Natural killer cell (primary cell): Measurements from ENCODE around the gene KCNAB3. TPM values are rescaled to one million over a fixed set of nuclear protein-coding genes. Genes with fewer than 3 reads are reported as not detected.

Experiments
- ATAC-seq, 3 donors: fragments of 150-1000 bp in 2 of 3; fragments of 200-7000 bp in 1 of 3; cut with Tn5 transposase; 1 replicate in 1 of 3; 2 replicates in 2 of 3; pipeline ENCODE4 v1.10.0; 2021; ENCODE audit warnings: mild to moderate bottlenecking in 2 of 3, moderate library complexity in 2 of 3
- DNase-seq, 2 donors: peaks; one replicate each; pipeline versions ENCODE4 v3.0.0 to v3.0.0-alpha.2; 2013 to 2021; ENCODE audit warnings: mixed read lengths in 1 of 2
- H3K27ac ChIP-seq: one replicate; pipeline ENCODE4 v1.5.1; 2013; ENCODE audit warnings: mild to moderate bottlenecking, low read length
- H3K27me3 ChIP-seq: one replicate; pipeline ENCODE4 v1.6.1; 2013; ENCODE audit warnings: low read length; ENCODE audit not compliant: control insufficient read depth, insufficient read depth
- H3K36me3 ChIP-seq: one replicate; pipeline ENCODE4 v1.6.1; 2013; ENCODE audit warnings: low read length; ENCODE audit not compliant: control insufficient read depth, insufficient read depth
- H3K4me1 ChIP-seq: one replicate; pipeline ENCODE4 v1.6.1; 2013; ENCODE audit warnings: low read length; ENCODE audit not compliant: control insufficient read depth, insufficient read depth
- H3K4me3 ChIP-seq: one replicate; pipeline ENCODE4 v1.5.1; 2013; ENCODE audit warnings: low read length
- H3K9me3 ChIP-seq: one replicate; pipeline ENCODE4 v1.6.1; 2013; ENCODE audit warnings: low read length; ENCODE audit not compliant: control insufficient read depth, insufficient read depth
- H3K27ac Mint-ChIP-seq, 2 donors: one replicate each; pipeline ENCODE4 v1.8.0; 2022; ENCODE audit warnings: mild to moderate bottlenecking in 2 of 2, mixed read lengths in 2 of 2, moderate library complexity in 1 of 2
- H3K27me3 Mint-ChIP-seq, 2 donors: one replicate each; pipeline ENCODE4 v1.8.0; 2022; ENCODE audit warnings: low read depth in 2 of 2, mixed read lengths in 2 of 2
- H3K36me3 Mint-ChIP-seq: one replicate; pipeline ENCODE4 v1.8.0; 2022; ENCODE audit warnings: mixed read lengths
- H3K4me1 Mint-ChIP-seq, 2 donors: one replicate each; pipeline ENCODE4 v1.8.0; 2022; ENCODE audit warnings: mixed read lengths in 2 of 2
- H3K4me3 Mint-ChIP-seq: one replicate; pipeline ENCODE4 v1.8.0; 2022; ENCODE audit warnings: mild to moderate bottlenecking, moderate library complexity, mixed read lengths
- H3K9me3 Mint-ChIP-seq, 2 donors: one replicate each; pipeline ENCODE4 v1.8.0; 2022; ENCODE audit warnings: mixed read lengths in 2 of 2
- CTCF ChIP-seq: fragments of 200-600 bp; IDR thresholded peaks from one replicate; pipeline ENCODE4 v1.8.0; 2022; ENCODE audit warnings: antibody characterized with exemption
- WGBS: methylation state at CpG from one replicate; pipeline ENCODE4 v1.1.7; 2013; ENCODE audit warnings: missing lambda C conversion rate; ENCODE audit not compliant: insufficient coverage; 5-methylcytosine and 5-hydroxymethylcytosine counted together
- intact Hi-C: fragments of 100-400 bp; cut with micrococcal nuclease; formaldehyde crosslinking; loops from one replicate; pipeline ENCODE4 v1.14.2; 2022
- total RNA-seq, 4 donors: library from RNA; stranded (reverse); fragments of 120-200 nt in 1 of 4; gene quantifications; one replicate each; pipeline versions ENCODE4 v1.2.3 to v1.2.4, GENCODE V29; 2013 to 2022

Gene KCNAB3
- total RNA-seq, 3 donors from 2014 or later (not counting 1 experiment from before 2014, with no cell fraction given): 7.9 to 11.7 (median 9.3) TPM

GRCh38 chr17:7912927-7913524, 16.6 kb downstream of the KCNAB3 start:
- ATAC-seq: peak; percentile 44 to 67 (median 46)
- Mint-ChIP-seq H3K4me1 (peaks cover 26 to 30% of the 10 kb centered on the region in 2 donors), H3K27ac (peak overlapping the region; percentile 57 to 71), H3K9me3 (no peaks in the 10 kb centered on the region), H3K36me3 (peaks cover 6% of the 10 kb centered on the region), H3K4me3 (peak overlapping the region; percentile 66), H3K27me3 (no peaks in the 10 kb centered on the region)
- 32% methylated on average over 3 of the region's 3 CpGs for WGBS
- no peak overlapping the region for H3K4me3 ChIP-seq
- intact Hi-C loops: loop anchor here (1.0 to 5.0 kb wide), 4 partner anchors 51 to 144 kb away; no protein-coding TSS in a partner anchor
- H3K27ac ChIP-seq: no peak overlapping the region
- no peaks in the 10 kb centered on the region for H3K27me3 ChIP-seq
- peak; percentile 71 for TF ChIP-seq CTCF
- H3K9me3 ChIP-seq: no peaks in the 10 kb centered on the region
- peak in 1 of 2 donors; percentile 88 for DNase-seq
- H3K36me3 ChIP-seq: peaks cover 34% of the 10 kb centered on the region
- H3K4me1 ChIP-seq: peaks cover 23% of the 10 kb centered on the region

- Mint-ChIP-seq H3K27ac (peak overlapping the region in 1 of 2 donors; percentile 21), H3K36me3 (peaks cover 8% of the 10 kb centered on the region), H3K27me3 (no peaks in the 10 kb centered on the region), H3K9me3 (no peaks in the 10 kb centered on the region), H3K4me1 (peaks cover 19 to 21% of the 10 kb centered on the region in 2 donors), H3K4me3 (no peak overlapping the region)
- Histone ChIP-seq H3K4me3 (no peak overlapping the region), H3K27ac (no peak overlapping the region), H3K27me3 (no peaks in the 10 kb centered on the region), H3K9me3 (no peaks in the 10 kb centered on the region), H3K4me1 (peaks cover 14% of the 10 kb centered on the region), H3K36me3 (peaks cover 53% of the 10 kb centered on the region)
- TF ChIP-seq CTCF: no peak
- WGBS: 88% methylated on average over 8 of the region's 9 CpGs
- intact Hi-C loops: loop anchor here (5.0 kb wide), 1 partner anchor 49 kb away; no protein-coding TSS in a partner anchor
- no peak for DNase-seq
- ATAC-seq: no peak
Measured at GRCh38 chr17:7911116-7911515, 18.5 kb downstream of the KCNAB3 start.

DNA sequence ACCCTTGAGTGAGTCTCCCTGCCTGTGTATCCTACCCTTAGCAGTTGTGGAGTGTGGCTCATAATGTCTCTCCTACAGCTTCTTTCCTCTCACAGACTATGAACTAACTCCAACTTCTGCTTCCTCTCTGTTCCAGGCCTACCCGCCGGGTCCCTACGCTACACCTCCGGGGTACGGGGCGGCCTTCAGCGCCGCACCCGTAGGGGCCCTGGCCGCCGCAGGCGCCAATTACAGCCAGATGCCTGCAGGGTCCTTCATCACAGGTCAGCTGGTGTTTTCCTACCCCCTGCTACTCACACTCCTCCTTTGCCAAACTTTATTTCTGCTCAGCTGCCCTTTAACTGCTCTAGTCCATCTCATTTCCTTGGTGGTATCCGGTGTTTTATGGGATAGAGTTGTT, 18.9 kb downstream of the KCNAB3 start:
- WGBS: 94% methylated on average over 12 of the region's 13 CpGs
- peak overlapping the region in 1 of 2 donors; percentile 21 for H3K27ac Mint-ChIP-seq

More for the DNA sequence above, 18.9 kb downstream of the KCNAB3 start:
- DNase-seq: no peak
- Mint-ChIP-seq H3K9me3 (no peaks in the 10 kb centered on the region), H3K4me1 (peaks cover 19 to 20% of the 10 kb centered on the region in 2 donors), H3K27me3 (no peaks in the 10 kb centered on the region), H3K4me3 (no peak overlapping the region), H3K36me3 (peaks cover 8% of the 10 kb centered on the region)
- H3K4me1 ChIP-seq: peaks cover 12% of the 10 kb centered on the region
- intact Hi-C loops: loop anchor here (5.0 kb wide), 1 partner anchor 48 kb away; no protein-coding TSS in a partner anchor
- H3K36me3 ChIP-seq: peaks cover 57% of the 10 kb centered on the region
- H3K9me3 ChIP-seq: no peaks in the 10 kb centered on the region
- no peak for ATAC-seq
- TF ChIP-seq CTCF: no peak
- H3K27ac ChIP-seq: no peak overlapping the region
- no peak overlapping the region for H3K4me3 ChIP-seq
- no peaks in the 10 kb centered on the region for H3K27me3 ChIP-seq
